Omental fat pad (tissue), 4 donors: Measurements from ENCODE around the gene PLA2G4C. TPM values are rescaled to one million over a fixed set of nuclear protein-coding genes. Genes with fewer than 3 reads are reported as not detected.
"Not testable (repeated sequence)": the region's sequence is repeated elsewhere in the genome, so short reads cannot be mapped to it uniquely, and the experiment has no call there.

ENCODE experiments used
- ATAC-seq: fragments of 150-250 bp; one replicate; pipeline ENCODE4 v1.9.1; 2016; ENCODE audit warnings: mild to moderate bottlenecking, moderate library complexity; ENCODE audit not compliant: low FRiP score
- DNase-seq: peaks from one replicate; pipeline ENCODE4 v3.0.0-alpha.2; 2019; ENCODE audit warnings: low spot score
- CTCF ChIP-seq, 3 donors: fragments of 450-650 bp; IDR thresholded peaks; one replicate each; pipeline ENCODE4 v1.5.1; 2016 to 2017; ENCODE audit warnings: antibody characterized with exemption in 3 of 3, mild to moderate bottlenecking in 3 of 3, moderate library complexity in 2 of 3
- total RNA-seq, 4 donors: library from RNA; depleted of rRNA; stranded (reverse); fragments of >200 nt; gene quantifications; one replicate each; pipeline ENCODE4 v1.1.0, GENCODE V29; 2016

Gene PLA2G4C
- total RNA-seq, 4 donors from 2014 or later = 1.7 to 5.7 (median 3.9) TPM

GRCh38 chr19:48094129-48094854 lies 16.3 kb downstream of the PLA2G4C start:
- ATAC-seq (no peak), DNase-seq (no peak)
- no peak for TF ChIP-seq CTCF (IDR thresholded peaks at IDR 0.05)

GRCh38 chr19:48091111-48091718 lies 19.4 kb downstream of the PLA2G4C start:
- not testable (repeated sequence) for ATAC-seq, DNase-seq

- DNase-seq (no peak), ATAC-seq (no peak)
- TF ChIP-seq CTCF (IDR thresholded peaks at IDR 0.05) = no peak
Measured at GRCh38 chr19:48090281-48090802, 20.3 kb downstream of the PLA2G4C start.

- ATAC-seq, DNase-seq: not testable (repeated sequence)
Measured at GRCh38 chr19:48088991-48089390, 21.6 kb downstream of the PLA2G4C start.

GRCh38 chr19:48085904-48086864 lies 24.4 kb downstream of the PLA2G4C start:
- ATAC-seq (no peak), DNase-seq (no peak)
- no peak for TF ChIP-seq CTCF (IDR thresholded peaks at IDR 0.05)

- ATAC-seq = no peak
- TF ChIP-seq CTCF (IDR thresholded peaks at IDR 0.05) = no peak
- DNase-seq = no peak
Measured at GRCh38 chr19:48085076-48085475, 25.5 kb downstream of the PLA2G4C start.

GRCh38 chr19:48081106-48081505 lies 29.5 kb downstream of the PLA2G4C start:
- no peak for TF ChIP-seq CTCF (IDR thresholded peaks at IDR 0.05)
- no peak for DNase-seq
- no peak for ATAC-seq

- not testable (repeated sequence) for DNase-seq, ATAC-seq
Measured at GRCh38 chr19:48070177-48070769, 40.3 kb downstream of the PLA2G4C start.
